ENCODE measurements around the gene IPCEF1.
"Not testable (repeated sequence)": the region's sequence is repeated elsewhere in the genome, so short reads cannot be mapped to it uniquely, and the experiment has no call there.

IPCEF1 gene

GRCh38 chr6:154247119-154247861, 109.3 kb downstream of the IPCEF1 start:
- Histone ChIP-seq H3K27ac (ENCODE audit: low read depth, low read length) (no peak overlapping the region), H3K4me3 (ENCODE audit: low read length) (no peak overlapping the region), H3K36me3 (ENCODE audit: control insufficient read depth, insufficient read depth, low read length) (no peaks in the 10 kb centered on the region), H3K27me3 (ENCODE audit: control insufficient read depth, insufficient read depth, low read length) (no peaks in the 10 kb centered on the region), H3K4me1 (ENCODE audit: control insufficient read depth, insufficient read depth, low read length) (no peaks in the 10 kb centered on the region), H3K9ac (ENCODE audit: low read length) (no peak overlapping the region)

- Histone ChIP-seq H3K27me3 (ENCODE audit: control insufficient read depth, insufficient read depth, low read length) (no peaks in the 10 kb centered on the region), H3K4me3 (ENCODE audit: low read length) (no peak overlapping the region), H3K9ac (ENCODE audit: low read length) (no peak overlapping the region), H3K4me1 (ENCODE audit: control insufficient read depth, insufficient read depth, low read length) (no peaks in the 10 kb centered on the region), H3K36me3 (ENCODE audit: control insufficient read depth, insufficient read depth, low read length) (no peaks in the 10 kb centered on the region), H3K27ac (ENCODE audit: low read depth, low read length) (no peak overlapping the region)
These were observed 109.9 kb downstream of the IPCEF1 start for GRCh38 chr6:154246723-154247118.

GRCh38 chr6:154245506-154245905, 111.1 kb downstream of the IPCEF1 start:
- H3K9ac ChIP-seq (ENCODE audit: low read length) = no peak overlapping the region
- H3K27ac ChIP-seq (ENCODE audit: low read depth, low read length) = no peak overlapping the region
- no peaks in the 10 kb centered on the region for H3K36me3 ChIP-seq (ENCODE audit: control insufficient read depth, insufficient read depth, low read length)
- no peak overlapping the region for H3K4me3 ChIP-seq (ENCODE audit: low read length)
- no peaks in the 10 kb centered on the region for H3K4me1 ChIP-seq (ENCODE audit: control insufficient read depth, insufficient read depth, low read length)
- H3K27me3 ChIP-seq (ENCODE audit: control insufficient read depth, insufficient read depth, low read length) = no peaks in the 10 kb centered on the region

- no peaks in the 10 kb centered on the region for H3K36me3 ChIP-seq (ENCODE audit: control insufficient read depth, insufficient read depth, low read length)
- no peaks in the 10 kb centered on the region for H3K4me1 ChIP-seq (ENCODE audit: control insufficient read depth, insufficient read depth, low read length)
- H3K9ac ChIP-seq (ENCODE audit: low read length) = no peak overlapping the region
- H3K4me3 ChIP-seq (ENCODE audit: low read length) = no peak overlapping the region
- H3K27me3 ChIP-seq (ENCODE audit: control insufficient read depth, insufficient read depth, low read length) = no peaks in the 10 kb centered on the region
- H3K27ac ChIP-seq (ENCODE audit: low read depth, low read length) = no peak overlapping the region
These were observed 112.5 kb downstream of the IPCEF1 start for GRCh38 chr6:154243793-154244750.

GRCh38 chr6:154242617-154243357, 113.8 kb downstream of the IPCEF1 start:
- no peaks in the 10 kb centered on the region for H3K36me3 ChIP-seq (ENCODE audit: control insufficient read depth, insufficient read depth, low read length)
- no peaks in the 10 kb centered on the region for H3K27me3 ChIP-seq (ENCODE audit: control insufficient read depth, insufficient read depth, low read length)
- no peak overlapping the region for H3K4me3 ChIP-seq (ENCODE audit: low read length)
- H3K4me1 ChIP-seq (ENCODE audit: control insufficient read depth, insufficient read depth, low read length) = no peaks in the 10 kb centered on the region
- H3K27ac ChIP-seq (ENCODE audit: low read depth, low read length) = no peak overlapping the region
- H3K9ac ChIP-seq (ENCODE audit: low read length) = no peak overlapping the region

GRCh38 chr6:154241581-154241980, 115.0 kb downstream of the IPCEF1 start:
- no peak overlapping the region for H3K27ac ChIP-seq (ENCODE audit: low read depth, low read length)
- no peak overlapping the region for H3K9ac ChIP-seq (ENCODE audit: low read length)
- no peaks in the 10 kb centered on the region for H3K36me3 ChIP-seq (ENCODE audit: control insufficient read depth, insufficient read depth, low read length)
- no peaks in the 10 kb centered on the region for H3K4me1 ChIP-seq (ENCODE audit: control insufficient read depth, insufficient read depth, low read length)
- no peaks in the 10 kb centered on the region for H3K27me3 ChIP-seq (ENCODE audit: control insufficient read depth, insufficient read depth, low read length)
- H3K4me3 ChIP-seq (ENCODE audit: low read length) = no peak overlapping the region

- H3K27ac ChIP-seq (ENCODE audit: low read depth, low read length); H3K9ac ChIP-seq (ENCODE audit: low read length); H3K4me3 ChIP-seq (ENCODE audit: low read length); H3K27me3 ChIP-seq (ENCODE audit: control insufficient read depth, insufficient read depth, low read length); H3K4me1 ChIP-seq (ENCODE audit: control insufficient read depth, insufficient read depth, low read length); H3K36me3 ChIP-seq (ENCODE audit: control insufficient read depth, insufficient read depth, low read length): not testable (repeated sequence)
These were observed 115.5 kb downstream of the IPCEF1 start for GRCh38 chr6:154241061-154241460.

GRCh38 chr6:154239392-154239791, 117.2 kb downstream of the IPCEF1 start:
- Histone ChIP-seq H3K4me3 (ENCODE audit: low read length) (no peak overlapping the region), H3K9ac (ENCODE audit: low read length) (no peak overlapping the region), H3K27me3 (ENCODE audit: control insufficient read depth, insufficient read depth, low read length) (no peaks in the 10 kb centered on the region), H3K4me1 (ENCODE audit: control insufficient read depth, insufficient read depth, low read length) (no peaks in the 10 kb centered on the region), H3K36me3 (ENCODE audit: control insufficient read depth, insufficient read depth, low read length) (no peaks in the 10 kb centered on the region), H3K27ac (ENCODE audit: low read depth, low read length) (no peak overlapping the region)

GRCh38 chr6:154238831-154239230, 117.8 kb downstream of the IPCEF1 start:
- Histone ChIP-seq H3K9ac (ENCODE audit: low read length) (no peak overlapping the region), H3K4me1 (ENCODE audit: control insufficient read depth, insufficient read depth, low read length) (no peaks in the 10 kb centered on the region), H3K36me3 (ENCODE audit: control insufficient read depth, insufficient read depth, low read length) (no peaks in the 10 kb centered on the region), H3K4me3 (ENCODE audit: low read length) (no peak overlapping the region), H3K27me3 (ENCODE audit: control insufficient read depth, insufficient read depth, low read length) (no peaks in the 10 kb centered on the region), H3K27ac (ENCODE audit: low read depth, low read length) (no peak overlapping the region)

GRCh38 chr6:154236646-154237301, 119.8 kb downstream of the IPCEF1 start:
- Histone ChIP-seq H3K27me3 (ENCODE audit: control insufficient read depth, insufficient read depth, low read length) (no peaks in the 10 kb centered on the region), H3K27ac (ENCODE audit: low read depth, low read length) (no peak overlapping the region), H3K36me3 (ENCODE audit: control insufficient read depth, insufficient read depth, low read length) (no peaks in the 10 kb centered on the region), H3K9ac (ENCODE audit: low read length) (no peak overlapping the region), H3K4me1 (ENCODE audit: control insufficient read depth, insufficient read depth, low read length) (no peaks in the 10 kb centered on the region), H3K4me3 (ENCODE audit: low read length) (no peak overlapping the region)

GRCh38 chr6:154234019-154234772, 122.4 kb downstream of the IPCEF1 start:
- no peak overlapping the region for H3K27ac ChIP-seq (ENCODE audit: low read depth, low read length)
- no peak overlapping the region for H3K4me3 ChIP-seq (ENCODE audit: low read length)

More at GRCh38 chr6:154234019-154234772, 122.4 kb downstream of the IPCEF1 start:
- H3K9ac ChIP-seq (ENCODE audit: low read length) = no peak overlapping the region
- H3K27me3 ChIP-seq (ENCODE audit: control insufficient read depth, insufficient read depth, low read length) = no peaks in the 10 kb centered on the region
- H3K4me1 ChIP-seq (ENCODE audit: control insufficient read depth, insufficient read depth, low read length) = no peaks in the 10 kb centered on the region
- H3K36me3 ChIP-seq (ENCODE audit: control insufficient read depth, insufficient read depth, low read length) = no peaks in the 10 kb centered on the region
